GM12878 (cell line): Measurements from ENCODE around the gene TXNDC5.

Experiments
- IRF3 ChIP-seq: fragments of 450-650 bp; IDR thresholded peaks from 2 replicates; pipeline ENCODE4 v1.6.1; 2014; ENCODE audit warnings: mild to moderate bottlenecking
- JUNB ChIP-seq: IDR thresholded peaks from 2 replicates; pipeline ENCODE4 v1.6.1; 2016; ENCODE audit warnings: antibody characterized with exemption, mild to moderate bottlenecking
- NFYB ChIP-seq: IDR thresholded peaks from 2 replicates; pipeline ENCODE4 v1.6.1; 2011; ENCODE audit warnings: low read depth, mild to moderate bottlenecking, low read length, improper control_type of control experiment, moderate library complexity; ENCODE audit not compliant: insufficient read depth
- TARDBP ChIP-seq: IDR thresholded peaks from 2 replicates; pipeline ENCODE4 v1.6.1; 2016; ENCODE audit warnings: borderline replicate concordance
- TF ChIP-seq, protein P1 (sequence below), 3 experiments: IDR thresholded peaks in 2 of 3; conservative IDR thresholded peaks in 1 of 3; 2 replicates each; pipeline ENCODE4 v1.5.1; 2011; ENCODE audit warnings: low read depth in 3 of 3, low read length in 3 of 3, mild to moderate bottlenecking in 3 of 3, control low read depth in 2 of 3, moderate library complexity in 2 of 3, inconsistent platforms in 1 of 3, mixed read lengths in 1 of 3; ENCODE audit not compliant: control insufficient read depth in 2 of 3, insufficient read depth in 1 of 3; ENCODE audit errors: extremely low read depth in 1 of 3

- TF ChIP-seq TARDBP = no peak
- no peak for TF ChIP-seq JUNB
- TF ChIP-seq NFYB = no peak
- TF ChIP-seq IRF3 = no peak
- TF ChIP-seq, protein P1, sequence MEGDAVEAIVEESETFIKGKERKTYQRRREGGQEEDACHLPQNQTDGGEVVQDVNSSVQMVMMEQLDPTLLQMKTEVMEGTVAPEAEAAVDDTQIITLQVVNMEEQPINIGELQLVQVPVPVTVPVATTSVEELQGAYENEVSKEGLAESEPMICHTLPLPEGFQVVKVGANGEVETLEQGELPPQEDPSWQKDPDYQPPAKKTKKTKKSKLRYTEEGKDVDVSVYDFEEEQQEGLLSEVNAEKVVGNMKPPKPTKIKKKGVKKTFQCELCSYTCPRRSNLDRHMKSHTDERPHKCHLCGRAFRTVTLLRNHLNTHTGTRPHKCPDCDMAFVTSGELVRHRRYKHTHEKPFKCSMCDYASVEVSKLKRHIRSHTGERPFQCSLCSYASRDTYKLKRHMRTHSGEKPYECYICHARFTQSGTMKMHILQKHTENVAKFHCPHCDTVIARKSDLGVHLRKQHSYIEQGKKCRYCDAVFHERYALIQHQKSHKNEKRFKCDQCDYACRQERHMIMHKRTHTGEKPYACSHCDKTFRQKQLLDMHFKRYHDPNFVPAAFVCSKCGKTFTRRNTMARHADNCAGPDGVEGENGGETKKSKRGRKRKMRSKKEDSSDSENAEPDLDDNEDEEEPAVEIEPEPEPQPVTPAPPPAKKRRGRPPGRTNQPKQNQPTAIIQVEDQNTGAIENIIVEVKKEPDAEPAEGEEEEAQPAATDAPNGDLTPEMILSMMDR (IDR thresholded peaks at IDR 0.05 in 2 of 3, conservative IDR thresholded peaks at IDR 0.05 in 1 of 3; ENCODE audit: control insufficient read depth in 2 of 3, extremely low read depth in 1 of 3, insufficient read depth in 1 of 3, low read depth in 3 of 3, low read length in 3 of 3) = no peak
Measured at GRCh38 chr6:7958464-7958863, 47.9 kb upstream of the TXNDC5 start.
